Nephron progenitor cell (in vitro differentiated cells): Measurements from ENCODE around the gene RUNX1.

Source experiments
- DNase-seq: peaks from one replicate; pipeline ENCODE4 v3.0.0; 2021
- H3K27ac Mint-ChIP-seq: 2 replicates; pipeline ENCODE4 v1.8.0; 2021; ENCODE audit warnings: mild to moderate bottlenecking, moderate library complexity, mixed read lengths
- H3K27me3 Mint-ChIP-seq: 2 replicates; pipeline ENCODE4 v1.8.0; 2021; ENCODE audit warnings: mild to moderate bottlenecking, low read depth, mixed read lengths; ENCODE audit not compliant: poor library complexity
- H3K36me3 Mint-ChIP-seq: 2 replicates; pipeline ENCODE4 v1.8.0; 2021; ENCODE audit warnings: low read depth, mixed read lengths
- H3K4me1 Mint-ChIP-seq: 2 replicates; pipeline ENCODE4 v1.8.0; 2021; ENCODE audit warnings: mixed read lengths
- H3K4me3 Mint-ChIP-seq: 2 replicates; pipeline ENCODE4 v1.8.0; 2021; ENCODE audit warnings: mild to moderate bottlenecking, moderate library complexity, mixed read lengths
- H3K9me3 Mint-ChIP-seq: 2 replicates; pipeline ENCODE4 v1.8.0; 2021; ENCODE audit warnings: mild to moderate bottlenecking, moderate library complexity, mixed read lengths
- TF ChIP-seq, protein P1 (sequence below): fragments of 200-600 bp; sonication (generic); IDR thresholded peaks from 2 replicates; pipeline ENCODE4 v1.5.0; 2021; ENCODE audit warnings: antibody characterized with exemption

The RUNX1 gene

GRCh38 chr21:34933609-34934335 lies 115.3 kb downstream of the RUNX1 start:
- Mint-ChIP-seq H3K27ac (no peak overlapping the region), H3K27me3 (peaks cover 11% of the 10 kb centered on the region), H3K9me3 (no peaks in the 10 kb centered on the region), H3K36me3 (no peaks in the 10 kb centered on the region), H3K4me3 (no peak overlapping the region), H3K4me1 (no peaks in the 10 kb centered on the region)
- TF ChIP-seq, protein P1, sequence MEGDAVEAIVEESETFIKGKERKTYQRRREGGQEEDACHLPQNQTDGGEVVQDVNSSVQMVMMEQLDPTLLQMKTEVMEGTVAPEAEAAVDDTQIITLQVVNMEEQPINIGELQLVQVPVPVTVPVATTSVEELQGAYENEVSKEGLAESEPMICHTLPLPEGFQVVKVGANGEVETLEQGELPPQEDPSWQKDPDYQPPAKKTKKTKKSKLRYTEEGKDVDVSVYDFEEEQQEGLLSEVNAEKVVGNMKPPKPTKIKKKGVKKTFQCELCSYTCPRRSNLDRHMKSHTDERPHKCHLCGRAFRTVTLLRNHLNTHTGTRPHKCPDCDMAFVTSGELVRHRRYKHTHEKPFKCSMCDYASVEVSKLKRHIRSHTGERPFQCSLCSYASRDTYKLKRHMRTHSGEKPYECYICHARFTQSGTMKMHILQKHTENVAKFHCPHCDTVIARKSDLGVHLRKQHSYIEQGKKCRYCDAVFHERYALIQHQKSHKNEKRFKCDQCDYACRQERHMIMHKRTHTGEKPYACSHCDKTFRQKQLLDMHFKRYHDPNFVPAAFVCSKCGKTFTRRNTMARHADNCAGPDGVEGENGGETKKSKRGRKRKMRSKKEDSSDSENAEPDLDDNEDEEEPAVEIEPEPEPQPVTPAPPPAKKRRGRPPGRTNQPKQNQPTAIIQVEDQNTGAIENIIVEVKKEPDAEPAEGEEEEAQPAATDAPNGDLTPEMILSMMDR = no peak
- DNase-seq = no peak

DNA sequence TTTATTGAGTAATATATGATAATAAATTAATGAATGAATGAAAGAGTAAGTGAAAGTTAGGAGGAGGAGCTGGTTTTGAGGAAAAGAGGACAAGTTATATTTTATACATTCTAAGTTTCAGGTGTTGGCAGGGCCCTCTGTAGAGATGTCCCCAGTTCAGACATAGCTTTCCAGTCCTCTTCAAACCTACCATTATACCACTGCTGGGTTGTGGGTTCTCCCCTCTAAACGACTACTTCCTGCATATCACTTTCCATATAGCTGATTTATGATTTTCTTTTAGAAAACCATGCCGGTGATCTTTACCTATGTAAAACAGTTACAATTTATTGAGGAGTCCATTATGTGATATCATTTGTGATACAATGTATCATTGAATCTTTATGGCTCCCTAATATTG lies 116.9 kb downstream of the RUNX1 start:
- Mint-ChIP-seq H3K9me3 (no peaks in the 10 kb centered on the region), H3K4me3 (no peak overlapping the region), H3K27ac (no peak overlapping the region), H3K4me1 (no peaks in the 10 kb centered on the region), H3K36me3 (no peaks in the 10 kb centered on the region), H3K27me3 (peaks cover 6% of the 10 kb centered on the region)
- no peak for DNase-seq
- TF ChIP-seq, protein P1 = no peak

- TF ChIP-seq, protein P1 = no peak
- Mint-ChIP-seq H3K9me3 (no peaks in the 10 kb centered on the region), H3K4me3 (no peak overlapping the region), H3K27ac (no peak overlapping the region), H3K4me1 (peaks cover 6% of the 10 kb centered on the region), H3K27me3 (peaks cover 6% of the 10 kb centered on the region), H3K36me3 (no peaks in the 10 kb centered on the region)
- DNase-seq = no peak
Observed at GRCh38 chr21:34930971-34931370, 118.1 kb downstream of the RUNX1 start.

DNA sequence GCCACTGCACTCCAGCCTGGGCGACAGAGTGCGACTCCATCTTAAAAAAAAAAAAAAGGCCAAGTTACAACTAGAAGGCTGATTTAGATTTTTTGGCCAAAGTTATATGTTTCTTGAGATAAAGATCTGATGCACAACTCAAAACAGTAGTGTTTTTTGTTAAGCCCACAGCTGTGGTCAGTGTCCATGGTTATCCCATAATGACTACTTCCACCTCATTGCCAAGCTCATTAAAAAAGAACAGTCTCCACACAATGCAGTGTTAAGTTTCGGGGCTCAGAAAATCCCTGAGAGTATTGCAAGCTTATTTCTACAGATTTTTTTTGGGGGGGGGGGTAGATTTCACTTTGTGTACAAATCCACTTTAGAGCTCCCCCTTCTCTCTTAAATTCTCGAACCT lies 120.5 kb downstream of the RUNX1 start:
- Mint-ChIP-seq H3K27me3 (peaks cover 6% of the 10 kb centered on the region), H3K4me3 (no peak overlapping the region)

GRCh38 chr21:34927992-34928391 lies 121.1 kb downstream of the RUNX1 start:
- DNase-seq = no peak
- TF ChIP-seq, protein P1 = no peak
- no peaks in the 10 kb centered on the region for H3K36me3 Mint-ChIP-seq
- H3K9me3 Mint-ChIP-seq = no peaks in the 10 kb centered on the region
- no peak overlapping the region for H3K27ac Mint-ChIP-seq
- no peak overlapping the region for H3K4me3 Mint-ChIP-seq
- H3K27me3 Mint-ChIP-seq = peaks cover 6% of the 10 kb centered on the region
- peaks cover 6% of the 10 kb centered on the region for H3K4me1 Mint-ChIP-seq

More for the DNA sequence above, 120.5 kb downstream of the RUNX1 start:
- TF ChIP-seq, protein P1 = no peak
- Mint-ChIP-seq H3K27ac (no peak overlapping the region), H3K9me3 (no peaks in the 10 kb centered on the region), H3K36me3 (no peaks in the 10 kb centered on the region), H3K4me1 (peaks cover 6% of the 10 kb centered on the region)
- DNase-seq = no peak
